GM12878 (cell line): ENCODE measurements around the gene MYO16. TPM values are rescaled to one million over a fixed set of nuclear protein-coding genes. Genes with fewer than 3 reads are reported as not detected.

Experiments
- CEBPB ChIP-seq, 2 experiments: fragments of 150-350 bp in 1 of 2; IDR thresholded peaks; 2 replicates each; pipeline ENCODE4 v1.6.1; 2012 to 2014; ENCODE audit warnings: low read depth in 2 of 2, low read length in 2 of 2, borderline replicate concordance in 1 of 2, inconsistent platforms in 1 of 2
- CHD1 ChIP-seq: IDR thresholded peaks from 2 replicates; pipeline ENCODE4 v1.6.1; 2012; ENCODE audit warnings: low read depth, low read length, improper control_type of control experiment
- FOXM1 ChIP-seq: IDR thresholded peaks from 2 replicates; pipeline ENCODE4 v1.6.1; 2012; ENCODE audit warnings: low read depth, mild to moderate bottlenecking, inconsistent platforms, low read length, moderate library complexity
- GABPA ChIP-seq: IDR thresholded peaks from 2 replicates; pipeline ENCODE4 v1.6.1; 2014; ENCODE audit warnings: antibody characterized with exemption, low read depth, mild to moderate bottlenecking, inconsistent platforms
- MLLT1 ChIP-seq: fragments of 450-650 bp; IDR thresholded peaks from 2 replicates; pipeline ENCODE4 v1.6.1; 2016; ENCODE audit warnings: mild to moderate bottlenecking
- PRDM15 ChIP-seq: fragments of 450-650 bp; formaldehyde crosslinking; IDR thresholded peaks from 2 replicates; pipeline ENCODE4 v1.4.0; 2020; ENCODE audit warnings: mild to moderate bottlenecking, moderate library complexity
- REST ChIP-seq: IDR thresholded peaks from 2 replicates; pipeline ENCODE4 v1.6.1; 2012; ENCODE audit warnings: mild to moderate bottlenecking, low read depth, low read length
- SMAD1 ChIP-seq: fragments of 450-650 bp; IDR thresholded peaks from 2 replicates; pipeline ENCODE4 v1.6.1; 2018; ENCODE audit warnings: mild to moderate bottlenecking, low read depth; ENCODE audit not compliant: partially characterized antibody
- SUPT20H ChIP-seq: IDR thresholded peaks from 2 replicates; pipeline ENCODE4 v1.6.1; 2011; ENCODE audit warnings: low read depth, mild to moderate bottlenecking, low read length, moderate library complexity, borderline replicate concordance; ENCODE audit not compliant: control insufficient read depth
- polyA plus RNA-seq, 11 experiments: library from polyadenylated mRNA; depleted of rRNA in 4 of 11; unstranded in 6 of 11; stranded (reverse) in 5 of 11; fragments of >200 nt; fragmentation: Nextera tagmentation in 4 of 11; fragmentation: Illumina TruSeq in 1 of 11; extraction: Ambion mirVana in 4 of 11; extraction: Trizol in 1 of 11; gene quantifications; 1 replicate in 1 of 11; 2 replicates in 10 of 11; pipeline versions ENCODE4 v1.2.1 to v1.2.3, GENCODE V29; 2011 to 2016; ENCODE audit warnings: inconsistent platforms in 2 of 11, missing spikeins in 2 of 11, low read depth in 1 of 11
- total RNA-seq, 4 experiments: library from RNA; depleted of rRNA in 3 of 4; stranded (reverse); fragments of >200 nt in 3 of 4; fragmentation: Illumina TruSeq in 1 of 4; extraction: Trizol in 1 of 4; gene quantifications; 2 replicates each; pipeline versions ENCODE4 v1.2.1 to v1.2.3, GENCODE V29; 2013 to 2021

Gene MYO16
- total and polyA plus RNA-seq, 10 of the 15 experiments (the other 5 are each of a cell fraction or from before 2014, with no cell fraction given), result under 0.01 to 1.7 (median 0.05) TPM; not detected in 4

- no peak for TF ChIP-seq REST
- no peak for TF ChIP-seq FOXM1
- TF ChIP-seq CHD1, result no peak
- TF ChIP-seq SMAD1, result no peak
- TF ChIP-seq GABPA, result no peak
- TF ChIP-seq MLLT1, result no peak
- TF ChIP-seq SUPT20H, result no peak
- no peak for TF ChIP-seq CEBPB (IDR thresholded peaks at IDR 0.05; ENCODE audit: borderline replicate concordance in 1 of 2, low read depth in 2 of 2, low read length in 2 of 2)
- no peak for TF ChIP-seq PRDM15 (CRISPR knock-in tag)
Measured at GRCh38 chr13:108797354-108797753, 167.9 kb downstream of the MYO16 start (continued).
